Spleen (tissue), 11 donors: ENCODE measurements around the gene GATAD2A. TPM values are rescaled to one million over a fixed set of nuclear protein-coding genes. Genes with fewer than 3 reads are reported as not detected.

Experiments used
- DNase-seq: peaks from one replicate; pipeline ENCODE4 v3.0.0-alpha.2; 2020
- H3K27ac ChIP-seq, 8 donors: fragments of 200-600 bp; sonication (generic) in 7 of 8; 1 replicate in 4 of 8; 2 replicates in 4 of 8; pipeline versions ENCODE4 v1.5.0 to v1.8.0; 2016 to 2021; ENCODE audit warnings: inconsistent platforms in 4 of 8, mild to moderate bottlenecking in 4 of 8, moderate library complexity in 1 of 8
- H3K27me3 ChIP-seq, 7 donors: fragments of 200-600 bp; sonication (generic) in 6 of 7; replicated peaks in 1 of 7; 1 replicate in 4 of 7; 2 replicates in 3 of 7; pipeline versions ENCODE4 v1.5.0 to v1.8.0; 2016 to 2021; ENCODE audit warnings: inconsistent platforms in 3 of 7, mild to moderate bottlenecking in 1 of 7
- H3K36me3 ChIP-seq, 6 donors: fragments of 200-600 bp; sonication (generic) in 5 of 6; 1 replicate in 4 of 6; 2 replicates in 2 of 6; pipeline versions ENCODE4 v1.5.0 to v1.8.0; 2016 to 2021; ENCODE audit warnings: inconsistent platforms in 2 of 6
- H3K4me1 ChIP-seq, 6 donors: fragments of 200-600 bp; sonication (generic) in 5 of 6; 1 replicate in 3 of 6; 2 replicates in 3 of 6; pipeline versions ENCODE4 v1.5.0 to v1.8.0; 2016 to 2021; ENCODE audit warnings: inconsistent platforms in 3 of 6
- H3K4me3 ChIP-seq, 8 donors: fragments of 200-600 bp; sonication (generic) in 7 of 8; 1 replicate in 4 of 8; 2 replicates in 4 of 8; pipeline versions ENCODE4 v1.5.0 to v1.8.0; 2016 to 2021; ENCODE audit warnings: inconsistent platforms in 4 of 8, mild to moderate bottlenecking in 4 of 8, moderate library complexity in 2 of 8
- H3K9me3 ChIP-seq, 8 donors: fragments of 200-600 bp; sonication (generic) in 7 of 8; 1 replicate in 4 of 8; 2 replicates in 4 of 8; pipeline versions ENCODE4 v1.5.0 to v1.8.0; 2016 to 2021; ENCODE audit warnings: inconsistent platforms in 4 of 8
- POLR2A ChIP-seq, 3 donors: fragments of 450-650 bp; IDR thresholded peaks; one replicate each; pipeline ENCODE4 v1.5.1; 2017; ENCODE audit warnings: antibody characterized with exemption in 3 of 3, mild to moderate bottlenecking in 1 of 3
- POLR2AphosphoS5 ChIP-seq, 3 donors: sonication (generic); formaldehyde crosslinking; IDR thresholded peaks; one replicate each; pipeline ENCODE4 v1.5.1; 2017; ENCODE audit warnings: antibody characterized with exemption in 3 of 3
- WGBS, 5 donors: extraction: QIAGEN DNeasy Blood & Tissue Kit in 3 of 5; methylation state at CpG; one replicate each; pipeline versions ENCODE4 v1.1.5 to v1.1.7; 2013 to 2018; 5-methylcytosine and 5-hydroxymethylcytosine counted together
- intact Hi-C: fragments of 100-400 bp; cut with DNase I; formaldehyde crosslinking; loops from one replicate; pipeline ENCODE4 v1.15.0; 2023; ENCODE audit warnings: low total_unique reads
- polyA plus RNA-seq, 3 donors: library from polyadenylated mRNA; stranded (reverse); fragments of 200-250 nt; gene quantifications; one replicate each; pipeline ENCODE4 v1.2.1, GENCODE V29; 2013
- total RNA-seq, 7 donors: library from RNA; depleted of rRNA in 3 of 7; stranded (reverse); fragments of >200 nt in 3 of 7; fragmentation: NEBNext Ultra II Directional in 4 of 7; extraction: Animal tissue kit (Norgen Biotek cat#: 25700) in 4 of 7; gene quantifications; one replicate each; pipeline versions ENCODE4 v1.1.0 to v1.2.1, GENCODE V29; 2016 to 2021
- TF ChIP-seq, protein P1 (sequence below), 11 experiments: fragments of 200-600 bp in 7 of 11; fragments of 450-650 bp in 4 of 11; sonication (generic) in 4 of 11; IDR thresholded peaks in 8 of 11; conservative IDR thresholded peaks in 3 of 11; 1 replicate in 7 of 11; 2 replicates in 4 of 11; pipeline versions ENCODE4 v1.4.0 to v1.8.0; 2016 to 2021; ENCODE audit warnings: antibody characterized with exemption in 11 of 11, inconsistent platforms in 4 of 11, mild to moderate bottlenecking in 1 of 11
- donor health status: healthy with polysubstance abuse.
- donor health status: DM: no; HTN: no; CAD: no; lungs with moderate emphysema.
- donor health status: DM: no; HTN: no; CAD: no.
- donor health status: Bipolar disorder and iron deficiency.
- donor health status: healthy.
- donor health status: DM: no; HTN: no; CAD: no.
- donor health status: DM: yes; HTN: yes; CAD: no.

Gene GATAD2A
- total and polyA plus RNA-seq, 10 donors, result 11.6 to 122 (median 66.8) TPM

DNA sequence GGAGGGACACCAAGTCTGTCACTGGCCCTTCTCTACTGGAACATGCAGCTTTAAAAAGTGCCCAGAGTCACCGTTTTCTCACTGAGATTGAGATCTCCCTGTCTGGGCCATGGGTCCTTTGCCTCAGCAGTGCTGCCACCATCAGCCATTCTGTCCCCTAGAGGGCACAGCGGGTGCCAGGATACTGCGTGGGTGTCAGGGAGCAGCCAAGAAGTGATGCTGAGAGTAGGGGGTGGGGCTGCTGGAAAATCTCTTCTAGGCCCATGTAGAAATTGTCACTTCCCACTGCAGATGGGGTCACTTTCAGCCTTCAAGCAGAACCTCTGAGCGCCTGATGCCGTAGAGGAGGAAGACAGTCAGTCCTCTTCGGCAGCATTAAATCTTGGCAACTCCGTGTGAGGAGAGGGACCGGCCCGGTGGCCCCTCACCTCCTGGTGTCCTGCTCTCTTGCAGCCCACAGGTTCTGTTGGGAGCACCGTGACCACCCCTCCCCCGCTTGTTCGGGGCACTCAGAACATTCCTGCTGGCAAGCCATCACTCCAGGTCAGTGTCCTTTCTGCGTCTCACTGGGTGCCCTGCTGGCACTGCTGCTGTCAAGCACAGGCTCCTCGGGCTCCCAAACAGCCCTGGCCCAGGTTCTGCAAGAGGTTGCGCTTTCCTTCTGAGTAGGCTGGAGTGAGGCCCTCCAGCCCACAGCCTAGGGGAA is 88.5 kb downstream of the GATAD2A start:
- intact Hi-C loops, result loop anchor here (5.0 kb wide), 1 partner anchor 127 kb away; no protein-coding TSS in a partner anchor
- WGBS, 5 donors, result 90 to 95% (median 91%) methylated on average over 13 to 15 of the region's 15 CpGs

DNA sequence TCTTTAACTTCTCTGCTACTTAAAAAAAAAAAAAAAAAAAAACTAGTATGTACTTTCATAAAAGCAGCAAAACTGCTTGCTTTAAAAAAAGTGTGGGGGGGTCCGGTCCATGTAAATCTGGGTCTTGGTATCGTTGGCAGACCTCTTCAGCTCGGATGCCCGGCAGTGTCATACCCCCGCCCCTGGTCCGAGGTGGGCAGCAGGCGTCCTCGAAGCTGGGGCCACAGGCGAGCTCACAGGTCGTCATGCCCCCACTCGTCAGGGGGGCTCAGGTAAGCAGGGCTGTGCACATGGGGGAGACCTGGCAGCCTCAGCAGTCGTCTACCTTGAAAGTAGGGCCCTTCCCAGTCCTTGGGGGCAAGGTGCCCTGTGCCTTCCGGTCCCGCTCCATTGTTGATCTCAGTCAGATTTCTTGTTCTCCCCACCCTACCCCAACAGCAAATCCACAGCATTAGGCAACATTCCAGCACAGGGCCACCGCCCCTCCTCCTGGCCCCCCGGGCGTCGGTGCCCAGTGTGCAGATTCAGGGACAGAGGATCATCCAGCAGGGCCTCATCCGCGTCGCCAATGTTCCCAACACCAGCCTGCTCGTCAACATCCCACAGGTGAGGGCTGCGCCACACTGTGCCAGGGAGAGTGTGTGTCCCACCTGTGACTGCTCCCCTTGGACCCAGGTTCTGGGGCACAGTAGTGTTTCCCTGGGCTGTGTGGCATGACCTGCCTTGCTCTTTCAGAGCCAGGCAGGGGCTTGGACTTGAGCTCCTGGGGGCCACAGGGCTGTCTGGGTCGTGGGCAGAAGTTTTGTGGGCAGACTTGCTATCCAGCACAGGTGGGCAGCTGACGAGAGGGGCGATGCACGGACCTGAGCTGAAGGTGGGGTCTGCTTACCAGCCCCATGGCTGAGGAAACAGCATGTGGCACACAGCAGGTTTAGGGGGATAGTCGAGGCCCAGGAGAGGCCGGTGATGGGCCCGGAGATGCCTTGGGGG is 90.4 kb downstream of the GATAD2A start:
- Histone ChIP-seq H3K4me3 (no peak overlapping the region), H3K36me3 (peaks cover 0 to 100% (median 85%) of the 10 kb centered on the region in 6 donors), H3K9me3 (no peaks in the 10 kb centered on the region), H3K27me3 (no peaks in the 10 kb centered on the region), H3K4me1 (peaks cover 0 to 36% (median 2%) of the 10 kb centered on the region in 6 donors), H3K27ac (no peak overlapping the region)
- DNase-seq, result no peak
- no peak for TF ChIP-seq POLR2A (IDR thresholded peaks at IDR 0.05)
- peak in 1 of 3 donors; percentile 11 for TF ChIP-seq POLR2AphosphoS5 (IDR thresholded peaks at IDR 0.05)
- intact Hi-C loops, result no loop called here
- 91 to 96% (median 95%) methylated on average over 28 to 30 of the region's 30 CpGs for WGBS, 5 donors

More for the DNA sequence above, 88.5 kb downstream of the GATAD2A start:
- Histone ChIP-seq H3K9me3 (no peaks in the 10 kb centered on the region), H3K27ac (peak overlapping the region in 1 of 8 donors; percentile 4), H3K4me1 (peaks cover 17 to 55% (median 21%) of the 10 kb centered on the region in 6 donors), H3K27me3 (no peaks in the 10 kb centered on the region), H3K4me3 (no peak overlapping the region), H3K36me3 (peaks cover 0 to 84% (median 66%) of the 10 kb centered on the region in 6 donors)
- TF ChIP-seq POLR2AphosphoS5 (IDR thresholded peaks at IDR 0.05) (peak in 1 of 3 donors; percentile 33), POLR2A (IDR thresholded peaks at IDR 0.05) (no peak)
- peak; percentile 58 for DNase-seq

DNA sequence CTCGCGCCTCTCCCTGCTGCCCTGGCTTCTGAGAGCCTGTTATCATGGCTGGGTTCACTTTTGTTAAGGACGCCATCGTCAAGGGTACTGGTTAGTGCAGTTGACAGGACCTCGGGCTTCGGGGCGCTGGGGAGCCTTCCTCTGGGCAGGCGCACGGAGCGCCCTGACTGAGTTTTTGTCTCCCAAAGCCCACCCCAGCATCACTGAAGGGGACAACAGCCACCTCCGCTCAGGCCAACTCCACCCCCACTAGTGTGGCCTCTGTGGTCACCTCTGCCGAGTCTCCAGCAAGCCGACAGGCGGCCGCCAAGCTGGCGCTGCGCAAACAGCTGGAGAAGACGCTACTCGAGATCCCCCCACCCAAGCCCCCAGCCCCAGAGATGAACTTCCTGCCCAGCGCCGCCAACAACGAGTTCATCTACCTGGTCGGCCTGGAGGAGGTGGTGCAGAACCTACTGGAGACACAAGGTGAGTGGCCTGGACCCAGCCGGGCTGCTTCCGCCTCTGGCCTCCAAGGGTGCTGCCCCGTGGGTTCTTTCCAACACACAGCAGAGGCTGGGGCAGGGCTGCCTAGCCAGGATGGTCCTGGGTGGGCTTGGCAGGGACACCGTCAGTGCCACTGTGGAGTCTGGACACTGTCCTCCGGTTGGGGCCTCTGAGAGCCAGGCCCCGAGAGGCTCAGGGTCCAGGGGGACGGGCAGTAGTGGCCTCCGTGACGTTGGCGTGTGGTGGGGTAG is 92.9 kb downstream of the GATAD2A start:
- Histone ChIP-seq H3K27ac (no peak overlapping the region), H3K9me3 (no peaks in the 10 kb centered on the region), H3K4me1 (peaks cover 0 to 21% (median 0%) of the 10 kb centered on the region in 6 donors), H3K27me3 (no peaks in the 10 kb centered on the region), H3K36me3 (peaks cover 0 to 100% (median 96%) of the 10 kb centered on the region in 6 donors), H3K4me3 (no peak overlapping the region)
- intact Hi-C loops, result no loop called here
- TF ChIP-seq, protein P1, sequence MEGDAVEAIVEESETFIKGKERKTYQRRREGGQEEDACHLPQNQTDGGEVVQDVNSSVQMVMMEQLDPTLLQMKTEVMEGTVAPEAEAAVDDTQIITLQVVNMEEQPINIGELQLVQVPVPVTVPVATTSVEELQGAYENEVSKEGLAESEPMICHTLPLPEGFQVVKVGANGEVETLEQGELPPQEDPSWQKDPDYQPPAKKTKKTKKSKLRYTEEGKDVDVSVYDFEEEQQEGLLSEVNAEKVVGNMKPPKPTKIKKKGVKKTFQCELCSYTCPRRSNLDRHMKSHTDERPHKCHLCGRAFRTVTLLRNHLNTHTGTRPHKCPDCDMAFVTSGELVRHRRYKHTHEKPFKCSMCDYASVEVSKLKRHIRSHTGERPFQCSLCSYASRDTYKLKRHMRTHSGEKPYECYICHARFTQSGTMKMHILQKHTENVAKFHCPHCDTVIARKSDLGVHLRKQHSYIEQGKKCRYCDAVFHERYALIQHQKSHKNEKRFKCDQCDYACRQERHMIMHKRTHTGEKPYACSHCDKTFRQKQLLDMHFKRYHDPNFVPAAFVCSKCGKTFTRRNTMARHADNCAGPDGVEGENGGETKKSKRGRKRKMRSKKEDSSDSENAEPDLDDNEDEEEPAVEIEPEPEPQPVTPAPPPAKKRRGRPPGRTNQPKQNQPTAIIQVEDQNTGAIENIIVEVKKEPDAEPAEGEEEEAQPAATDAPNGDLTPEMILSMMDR (IDR thresholded peaks at IDR 0.05 in 8 of 11, conservative IDR thresholded peaks at IDR 0.05 in 3 of 11), result no peak
- TF ChIP-seq POLR2A (IDR thresholded peaks at IDR 0.05) (no peak), POLR2AphosphoS5 (IDR thresholded peaks at IDR 0.05) (peak in 1 of 3 donors; percentile 52)
- WGBS, 5 donors, result 93 to 96% (median 94%) methylated on average over 17 to 33 of the region's 33 CpGs
- DNase-seq, result peak; percentile 59

DNA sequence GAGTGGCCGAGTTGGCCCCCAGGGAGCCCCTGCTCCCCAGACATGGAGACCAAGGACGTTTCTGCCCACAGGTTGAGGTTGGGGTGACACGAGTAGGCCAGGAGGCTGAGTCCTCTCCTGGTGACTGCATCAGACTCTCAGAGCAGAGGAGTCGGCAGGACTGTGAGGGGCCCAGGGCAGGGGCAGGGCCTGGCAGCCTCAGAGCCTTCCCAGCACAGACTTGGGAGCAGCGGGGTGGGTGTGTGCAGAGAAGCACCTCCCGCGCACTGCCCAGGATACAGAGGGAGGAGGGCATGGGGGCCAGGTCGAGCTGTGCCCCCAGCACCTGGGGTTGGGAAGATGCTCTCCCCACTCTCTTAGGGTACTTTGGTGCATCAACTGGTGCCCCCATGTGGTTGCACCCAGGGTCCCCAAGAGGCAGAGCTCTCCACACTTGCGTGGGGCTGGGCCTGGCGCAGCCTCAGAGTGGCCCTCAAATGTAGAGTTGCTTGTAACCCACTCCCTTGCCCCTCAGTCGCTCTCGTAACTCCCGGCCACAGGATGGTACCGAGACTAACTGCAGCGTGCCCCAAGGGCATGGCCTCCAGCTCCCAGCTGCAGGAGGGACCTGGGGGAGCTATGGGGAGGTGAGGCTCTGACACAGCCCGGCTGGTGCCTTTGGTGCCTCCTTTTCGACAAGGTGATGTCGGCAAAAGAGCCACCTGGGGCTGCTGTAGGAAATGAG is 94.0 kb downstream of the GATAD2A start:
- H3K9me3 ChIP-seq, result no peaks in the 10 kb centered on the region
- H3K4me3 ChIP-seq, result no peak overlapping the region
- H3K27ac ChIP-seq, result no peak overlapping the region
- intact Hi-C loops, result no loop called here
- TF ChIP-seq, protein P1 (IDR thresholded peaks at IDR 0.05 in 8 of 11, conservative IDR thresholded peaks at IDR 0.05 in 3 of 11), result no peak
- no peak for TF ChIP-seq POLR2AphosphoS5 (IDR thresholded peaks at IDR 0.05)
- TF ChIP-seq POLR2A (IDR thresholded peaks at IDR 0.05), result no peak
- WGBS, 5 donors, result 78 to 94% (median 93%) methylated on average over 9 to 18 of the region's 18 CpGs
- DNase-seq, result peak; percentile 69
- H3K36me3 ChIP-seq, result peaks cover 0 to 100% (median 97%) of the 10 kb centered on the region in 6 donors
- H3K4me1 ChIP-seq, result peaks cover 0 to 14% (median 0%) of the 10 kb centered on the region in 6 donors
- no peaks in the 10 kb centered on the region for H3K27me3 ChIP-seq
